ENCODE results near the gene ACRBP.

ACRBP gene

DNA sequence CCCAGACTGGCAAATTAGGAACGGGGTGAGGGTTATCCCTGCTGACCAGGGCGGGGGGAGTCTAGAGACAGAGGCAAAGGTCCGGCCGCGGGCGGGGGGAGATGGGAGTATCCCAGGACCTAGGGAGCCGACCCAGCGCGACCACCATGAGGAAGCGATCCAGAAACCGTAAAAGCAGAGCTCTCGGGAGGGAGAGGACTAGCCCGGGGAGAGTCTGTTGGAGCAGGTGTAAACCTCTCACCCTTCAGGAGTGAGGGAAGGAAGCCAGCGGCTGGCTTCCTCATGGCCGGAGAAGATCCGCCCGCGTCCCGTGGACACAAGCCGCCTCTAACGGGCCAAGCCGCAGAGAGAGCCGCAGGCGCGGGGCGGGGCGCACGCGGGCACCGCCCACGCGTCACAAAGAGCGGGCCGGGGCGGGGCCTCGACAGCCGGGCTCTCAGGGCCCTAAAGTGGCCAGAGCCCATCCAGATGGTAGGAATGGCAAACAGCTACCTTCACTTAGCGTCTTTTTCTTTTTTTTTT, at the start of gene ACRBP:
Gene ACRBP, minus strand, starts transcription at position 350 of the 522 bp plus-strand sequence. Its CDS starts 66 bp downstream, at position 284.
- peak; percentile 68 for DNase-seq (ENCODE audit: low spot score)

DNA sequence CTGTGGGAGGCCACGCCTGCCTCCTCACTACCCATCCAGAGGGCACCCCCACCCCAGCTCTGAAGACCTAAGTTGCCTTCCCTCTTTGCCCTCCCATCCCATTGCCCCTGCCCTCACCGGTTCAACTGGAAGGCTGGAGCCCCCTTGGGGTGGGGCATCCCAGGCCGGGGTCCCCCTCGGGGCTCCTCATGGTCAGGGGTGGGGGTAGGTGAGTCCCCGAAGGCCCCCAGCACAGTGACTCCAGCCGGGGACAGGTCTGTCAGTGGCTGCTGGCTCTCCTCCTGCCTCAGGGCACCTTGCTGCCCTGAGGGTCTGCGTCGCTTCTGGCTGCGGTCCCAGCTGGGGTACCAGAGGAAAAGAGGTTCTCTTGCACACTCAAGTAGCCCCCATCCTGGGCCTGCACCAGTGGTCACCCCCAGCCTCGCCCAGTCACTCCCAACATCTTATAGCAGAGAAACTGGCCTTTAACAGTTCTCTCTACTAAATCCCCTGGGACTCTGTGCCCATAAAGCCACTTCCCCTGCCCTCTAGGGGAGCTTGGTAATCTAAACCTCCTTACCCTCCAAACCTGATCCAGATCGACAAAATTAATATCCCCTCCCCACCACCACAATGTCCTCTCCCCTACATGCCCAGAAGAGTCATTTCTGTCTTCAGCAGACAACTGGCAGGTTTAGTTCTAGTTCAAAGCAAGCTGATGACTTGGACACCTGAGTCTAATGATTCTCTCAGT, 48.2 kb upstream of the ACRBP start:
- no peak for DNase-seq (ENCODE audit: low spot score)

DNA sequence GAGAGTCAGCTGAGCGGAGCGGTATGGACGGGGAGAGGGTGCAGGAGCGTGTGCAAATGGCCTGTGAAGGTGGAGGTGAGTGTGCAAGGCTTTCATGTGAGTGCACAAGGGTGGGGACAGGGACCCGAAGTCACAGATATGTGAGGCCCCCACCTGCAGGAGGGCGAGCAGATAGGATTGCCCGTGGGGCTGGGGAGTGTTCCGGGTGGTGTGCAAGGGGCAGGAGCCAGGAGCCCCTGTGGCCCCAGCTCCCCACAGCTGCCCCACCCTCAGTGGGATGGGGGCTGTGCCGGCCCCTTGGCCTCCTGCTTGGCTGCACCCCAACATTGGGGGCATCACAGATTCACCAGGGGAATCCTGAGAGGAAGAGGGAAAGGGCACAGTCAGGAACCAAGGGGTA, 47.5 kb upstream of the ACRBP start:
- no peak for DNase-seq (ENCODE audit: low spot score)

DNA sequence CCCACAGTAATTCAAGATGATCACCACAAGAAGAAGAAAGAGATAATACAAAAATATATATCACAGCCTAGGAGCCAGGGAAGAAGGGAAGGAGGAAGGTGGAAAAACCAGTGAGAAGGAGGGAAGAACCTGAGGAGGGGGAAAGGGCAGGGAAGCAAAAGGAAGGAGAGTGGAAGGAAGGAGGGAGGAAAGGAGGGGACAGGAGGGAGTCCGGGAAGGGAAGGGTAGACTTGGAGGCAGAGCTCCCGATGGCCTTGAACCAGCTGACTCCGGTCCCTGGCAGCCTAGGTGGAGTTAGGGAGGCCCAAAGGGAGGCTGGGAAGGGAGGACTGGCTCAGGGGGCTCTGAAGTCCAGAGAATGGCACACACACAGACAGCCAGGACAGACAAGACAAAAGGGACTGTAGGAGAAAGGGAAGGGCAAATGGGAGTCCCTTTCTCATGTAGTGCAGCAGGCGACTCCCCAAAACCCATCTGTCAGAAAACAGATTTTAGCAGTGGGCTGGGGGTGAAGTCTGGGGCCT, 46.7 kb upstream of the ACRBP start:
- DNase-seq (ENCODE audit: low spot score), result no peak

DNA sequence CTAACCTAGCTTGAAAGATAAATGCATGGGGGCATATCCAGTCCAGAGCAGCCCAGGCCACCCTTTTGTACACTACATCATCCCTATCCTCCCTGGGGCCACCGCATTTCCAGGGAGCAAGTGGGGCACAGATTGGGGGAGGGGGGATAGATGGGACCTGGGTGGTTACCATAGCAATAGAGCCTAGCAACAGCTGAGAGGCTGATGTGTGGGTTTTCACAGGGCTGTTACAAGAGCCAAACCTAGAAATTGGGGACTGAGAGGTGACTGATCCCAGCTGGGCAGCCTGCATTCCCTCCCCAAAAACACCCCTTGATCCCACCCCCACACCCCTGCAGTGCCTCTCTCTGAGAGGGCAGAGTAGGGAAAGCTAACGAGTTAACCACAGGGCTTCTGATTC, 45.7 kb upstream of the ACRBP start:
- no peak for DNase-seq (ENCODE audit: low spot score)

DNA sequence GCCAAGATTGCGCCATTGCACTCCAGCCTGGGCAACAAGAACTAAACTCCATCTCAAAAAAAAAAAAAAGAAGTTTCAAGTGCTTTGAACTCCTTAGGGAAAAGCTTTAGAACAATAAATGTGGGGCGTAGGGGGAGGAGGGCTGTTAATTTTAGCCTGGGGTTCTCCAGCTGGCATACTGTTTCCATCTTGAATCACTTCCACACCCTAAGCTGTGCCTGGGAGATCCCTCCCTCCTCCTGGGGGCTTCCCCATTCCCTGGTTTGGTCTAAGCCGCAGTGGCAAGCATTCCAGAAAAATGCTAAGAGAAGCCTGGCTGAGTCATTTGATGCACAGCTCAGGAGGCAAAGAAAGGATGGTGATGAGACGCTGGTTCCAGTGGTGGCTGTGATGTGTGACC, 44.2 kb upstream of the ACRBP start:
- peak; percentile 44 for DNase-seq (ENCODE audit: low spot score)

DNA sequence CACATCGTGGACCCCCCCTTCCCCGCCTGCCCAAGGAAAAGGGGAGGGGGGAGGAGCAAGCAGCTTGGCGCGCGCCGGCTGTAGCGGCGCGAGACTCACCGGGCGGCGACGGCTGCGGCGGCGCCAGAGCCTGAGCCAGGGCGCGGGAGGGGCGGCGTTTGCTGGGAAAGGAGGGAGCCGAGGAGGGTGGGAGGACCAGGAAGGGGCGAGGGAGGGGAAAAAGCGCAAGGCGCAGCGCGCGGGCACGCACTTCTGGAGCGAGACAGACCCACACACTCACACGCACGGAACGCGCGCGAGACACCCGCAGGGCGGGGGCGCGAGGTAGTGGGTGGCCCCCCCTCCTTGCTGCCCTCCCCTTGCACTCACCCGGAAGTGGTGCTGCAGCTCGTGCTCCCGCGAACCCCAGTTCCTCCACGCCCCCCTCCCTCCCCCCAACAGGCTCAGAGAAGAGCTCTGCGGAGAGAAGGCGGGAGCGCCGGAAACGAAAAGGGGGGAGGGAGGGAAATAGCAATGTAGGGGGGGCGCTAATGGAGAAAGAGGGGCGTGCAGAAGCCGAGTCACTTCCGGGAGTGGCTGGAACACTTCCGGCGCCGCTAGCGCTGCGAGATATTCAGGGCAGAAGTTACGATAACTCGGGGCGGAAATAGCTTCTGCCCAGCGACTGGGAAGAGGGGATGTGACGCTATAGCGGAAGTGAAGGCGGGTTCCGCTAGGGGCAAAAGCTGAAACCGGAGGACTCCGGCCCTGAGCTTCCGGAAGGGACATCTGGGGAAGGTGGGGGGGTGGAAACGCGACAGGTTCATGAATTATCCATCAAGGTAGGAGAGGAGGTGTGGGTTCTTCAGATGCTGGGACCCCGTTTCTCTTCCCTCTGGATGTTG, 42.0 kb upstream of the ACRBP start, which contains the start of gene ZNF384:
Gene ZNF384, minus strand, starts transcription at position 377 of the 884 bp plus-strand sequence. CDS start 9,855 bp downstream, outside the sequence.
- peak; percentile 98 for DNase-seq (ENCODE audit: low spot score)

DNA sequence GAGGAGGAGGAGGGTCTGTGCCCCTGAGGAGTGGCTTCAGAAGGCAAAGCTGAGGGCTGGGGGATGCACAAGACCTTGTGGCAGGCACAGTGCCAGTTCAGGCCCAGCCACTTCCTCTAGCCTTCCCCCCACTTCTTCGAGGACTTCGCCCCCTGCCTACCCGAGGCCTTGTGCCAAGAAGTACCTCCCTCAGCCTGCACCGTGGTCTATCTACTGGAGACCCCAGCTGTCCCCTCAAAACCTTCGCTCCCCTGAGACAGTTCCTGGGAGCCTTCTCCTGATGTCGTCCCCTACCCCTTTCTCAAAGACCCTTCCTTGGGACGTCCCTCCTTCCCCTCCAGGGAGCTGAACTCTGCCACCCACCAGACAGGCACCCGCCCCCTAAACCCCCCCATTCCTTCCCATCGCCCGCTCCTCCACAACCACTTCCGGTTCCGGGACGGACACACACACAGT, 41.3 kb upstream of the ACRBP start:
- DNase-seq (ENCODE audit: low spot score), result no peak

DNA sequence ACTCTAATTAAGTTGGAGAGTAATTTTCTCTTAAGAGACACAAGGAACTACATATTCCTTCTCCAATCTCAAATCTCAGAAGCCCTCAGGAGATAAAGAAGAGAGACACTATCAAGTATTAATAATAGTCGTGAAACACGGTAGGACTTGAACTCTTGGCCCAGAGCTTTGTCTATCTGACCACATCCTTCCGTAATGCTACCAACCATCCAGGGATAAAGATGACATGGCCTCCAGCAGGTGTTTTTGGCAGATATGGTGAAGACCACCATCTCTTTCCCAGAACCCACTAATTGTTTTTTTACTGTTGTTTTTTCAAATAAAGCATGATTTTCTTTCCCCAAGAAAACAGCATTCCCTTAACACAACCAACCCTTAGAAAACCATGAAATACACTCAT, 38.6 kb upstream of the ACRBP start:
- no peak for DNase-seq (ENCODE audit: low spot score)

DNA sequence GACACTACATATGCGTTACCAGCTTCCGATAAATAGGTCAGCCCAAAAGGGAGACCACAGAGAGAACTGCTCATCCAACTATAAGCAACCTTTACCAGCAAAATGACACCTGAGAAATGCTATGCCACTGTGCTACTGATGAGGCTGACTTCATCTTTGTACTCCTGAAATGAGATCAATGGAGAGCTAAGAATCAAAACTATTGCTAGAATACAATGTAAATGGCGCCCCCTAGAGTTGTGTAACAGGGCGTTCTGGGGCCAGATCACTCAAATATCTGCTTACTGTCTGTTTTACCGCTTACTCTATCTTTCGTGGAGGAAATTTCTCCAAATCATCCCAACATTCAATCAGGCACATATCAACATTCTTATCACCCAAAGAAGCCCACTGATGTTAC, 37.4 kb upstream of the ACRBP start:
- no peak for DNase-seq (ENCODE audit: low spot score)

DNA sequence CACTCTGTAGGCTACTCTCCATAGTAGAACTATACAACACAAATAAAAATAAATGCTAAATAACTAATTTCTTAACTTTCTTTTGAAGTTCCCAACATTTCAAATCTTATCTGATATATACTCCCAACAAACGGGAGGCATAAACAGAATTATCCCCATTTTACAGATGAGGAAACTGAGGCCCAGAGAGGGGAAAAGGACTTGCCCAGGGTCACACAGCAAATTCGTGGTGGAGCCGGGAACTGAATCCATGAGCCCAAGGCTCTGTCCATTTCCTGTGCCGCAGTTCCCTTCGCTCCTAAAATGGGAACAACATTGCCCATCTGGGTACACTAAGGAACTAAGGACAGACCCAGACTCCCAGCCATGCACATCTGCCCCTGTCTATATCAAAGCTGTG, 29.7 kb upstream of the ACRBP start:
- DNase-seq (ENCODE audit: low spot score), result no peak

DNA sequence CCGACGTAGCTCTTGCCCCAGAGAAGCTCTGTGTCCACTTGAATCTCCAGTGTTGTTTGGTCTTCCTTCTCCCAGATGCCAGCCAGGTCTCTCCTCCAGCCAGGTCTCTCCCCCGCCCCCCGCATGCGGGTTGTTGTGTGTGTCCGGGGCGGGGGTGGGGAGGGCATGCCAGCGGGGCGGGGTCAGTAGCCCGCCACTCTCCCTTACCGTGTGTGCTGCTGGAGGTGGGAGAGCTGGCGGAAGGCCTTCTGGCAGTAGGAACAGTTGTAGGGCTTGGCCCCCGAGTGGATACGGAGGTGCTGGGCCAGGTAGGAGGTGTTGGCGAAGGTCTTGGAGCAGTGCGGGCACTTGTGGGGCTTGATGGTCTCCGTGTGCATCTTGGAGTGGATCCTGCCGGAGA, 24.9 kb upstream of the ACRBP start:
- DNase-seq (ENCODE audit: low spot score), result no peak

DNA sequence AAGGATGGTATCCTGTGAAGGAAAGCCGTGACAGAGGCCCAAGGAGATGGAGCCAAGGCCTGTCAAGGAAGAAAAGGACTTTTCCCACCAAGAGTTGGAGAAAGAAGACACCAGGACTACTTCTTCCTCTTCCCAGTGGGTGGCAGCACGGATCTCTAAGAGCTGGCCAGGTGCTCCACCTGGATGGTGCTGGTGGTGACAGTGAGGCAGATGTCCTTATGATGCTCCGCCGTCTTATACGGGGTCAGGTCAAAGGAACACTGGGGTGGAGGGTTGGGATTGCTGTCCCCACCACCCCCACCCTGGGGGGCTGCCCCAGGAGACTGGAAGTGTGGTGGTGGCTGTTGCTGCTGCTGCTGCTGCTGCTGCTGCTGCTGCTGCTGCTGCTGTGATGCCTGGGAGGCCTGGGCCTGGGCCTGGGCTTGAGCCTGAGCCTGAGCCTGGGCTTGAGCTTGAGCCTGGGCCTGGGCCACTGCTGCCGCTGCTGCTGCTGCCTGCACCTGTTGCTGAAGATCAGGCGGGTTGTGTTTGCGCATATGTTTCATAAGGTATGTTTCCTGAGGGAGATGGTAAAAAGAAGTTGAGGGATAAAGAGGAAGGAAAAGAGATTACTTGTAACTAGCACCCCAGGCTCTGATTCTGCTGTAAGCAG, 20.5 kb upstream of the ACRBP start:
- no peak for DNase-seq (ENCODE audit: low spot score)

DNA sequence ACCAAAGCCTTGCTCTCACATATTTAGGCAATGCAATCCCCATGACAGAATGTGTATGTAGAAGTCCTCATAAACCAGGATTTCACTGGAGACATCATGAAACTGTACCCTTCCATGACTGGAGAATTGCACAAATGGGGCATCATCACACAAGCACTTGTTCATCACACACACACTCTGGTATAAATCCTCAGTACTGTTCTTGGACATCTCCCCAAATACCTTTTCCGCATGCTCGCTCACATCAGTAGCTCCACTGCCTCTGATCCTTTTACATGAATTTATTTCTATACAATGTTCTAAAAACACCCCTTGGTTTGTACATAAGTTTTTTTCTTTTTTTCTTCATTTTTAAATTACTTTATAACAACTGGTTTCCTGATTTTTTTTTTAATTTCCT, 19.0 kb upstream of the ACRBP start:
- DNase-seq (ENCODE audit: low spot score), result no peak

DNA sequence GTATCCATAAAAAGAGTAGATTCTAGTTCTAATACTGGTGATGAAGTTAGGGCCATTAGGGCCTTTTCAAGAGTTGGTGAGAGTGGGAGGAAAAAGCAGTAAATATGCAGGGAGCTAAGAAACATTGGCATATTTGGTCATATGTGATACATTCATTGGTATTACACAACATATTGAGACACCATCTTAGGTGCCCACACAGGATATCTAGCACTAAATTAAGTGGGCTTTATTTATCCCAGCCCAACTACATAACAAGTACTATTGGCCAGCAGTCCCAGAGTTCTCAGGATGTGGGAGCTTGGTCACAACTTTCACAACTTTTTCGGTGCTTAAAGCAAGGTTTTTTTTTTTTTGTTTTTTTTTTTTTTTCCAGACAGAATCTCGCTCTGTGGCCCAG, 17.7 kb upstream of the ACRBP start:
- DNase-seq (ENCODE audit: low spot score), result no peak

DNA sequence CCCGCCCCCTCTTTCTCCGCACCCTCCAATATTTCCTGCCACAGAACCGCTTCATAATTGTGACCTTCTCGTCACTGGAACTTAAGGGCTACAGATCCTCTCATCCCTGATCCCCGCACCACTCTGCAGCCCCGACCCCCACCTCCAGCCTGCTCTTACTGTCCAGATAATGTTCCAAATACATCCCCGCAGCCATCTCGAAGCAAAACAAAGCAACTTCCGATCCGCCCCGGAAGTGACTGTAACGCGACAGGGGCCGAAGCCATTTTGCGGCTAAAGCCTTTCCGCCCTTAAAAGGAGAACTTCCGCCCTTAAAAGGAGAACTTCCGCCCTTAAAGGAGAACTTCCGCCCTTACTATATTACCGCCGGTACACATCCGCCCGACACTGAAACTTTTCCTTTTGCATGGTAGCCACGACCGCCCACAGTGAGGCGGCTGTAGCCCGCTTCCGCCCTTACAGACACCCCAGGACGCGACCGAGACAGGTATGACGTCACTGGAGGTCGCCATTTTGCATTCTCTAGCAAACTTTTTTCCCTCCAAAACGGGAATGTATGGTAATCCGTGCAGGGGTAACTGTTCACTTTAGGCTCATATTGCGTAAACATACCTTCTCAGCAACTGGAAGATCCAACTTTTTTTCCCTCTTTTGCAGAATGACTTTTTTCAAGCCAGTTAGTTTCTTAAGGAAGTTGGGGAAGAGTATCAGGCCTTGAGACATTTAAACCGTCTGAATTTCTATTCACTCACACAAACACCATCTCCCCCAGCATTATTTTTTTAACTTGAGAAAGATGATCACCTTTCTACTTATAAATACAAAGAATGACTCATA, 15.9 kb upstream of the ACRBP start, which contains the start of gene ING4:
Gene ING4, minus strand, starts transcription at position 214 of the 837 bp plus-strand sequence. Its CDS starts 18 bp downstream, at position 196.
- peak; percentile 99 for DNase-seq (ENCODE audit: low spot score)

DNA sequence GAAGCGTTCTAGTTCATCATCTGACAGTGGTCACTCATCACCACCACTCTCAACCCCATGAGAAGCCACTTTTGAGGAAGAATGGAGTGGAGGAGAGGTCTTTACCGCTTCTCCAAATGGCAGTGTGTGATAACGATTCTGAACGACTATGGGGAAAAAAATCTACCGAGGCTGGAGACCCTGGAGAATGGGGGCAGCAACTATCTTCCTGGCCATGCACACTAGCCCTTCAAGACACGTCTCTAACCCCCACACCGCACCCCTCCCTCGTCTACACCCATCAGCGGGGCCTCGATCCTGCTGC, 15.3 kb upstream of the ACRBP start:
- DNase-seq (ENCODE audit: low spot score), result peak; percentile 63

DNA sequence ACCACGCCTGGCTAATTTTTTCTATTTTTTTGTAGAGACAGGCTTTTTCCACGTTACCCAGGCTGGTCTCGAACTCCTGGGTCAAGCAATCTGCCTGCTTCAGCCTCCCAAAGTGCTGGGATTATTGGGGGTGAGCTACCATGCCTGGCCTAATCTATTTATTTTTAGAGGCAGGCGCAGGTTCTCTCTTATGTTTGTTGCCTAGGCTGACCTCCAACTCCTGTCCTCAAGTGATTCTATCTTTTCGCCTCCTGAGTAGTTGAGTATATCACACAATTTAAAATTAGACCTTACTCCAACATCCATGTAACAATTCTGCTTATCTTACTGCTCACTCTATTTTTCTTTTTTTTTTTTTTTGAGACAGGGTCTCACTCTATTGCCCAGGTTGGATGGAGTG, 6.8 kb upstream of the ACRBP start:
- DNase-seq (ENCODE audit: low spot score), result no peak

DNA sequence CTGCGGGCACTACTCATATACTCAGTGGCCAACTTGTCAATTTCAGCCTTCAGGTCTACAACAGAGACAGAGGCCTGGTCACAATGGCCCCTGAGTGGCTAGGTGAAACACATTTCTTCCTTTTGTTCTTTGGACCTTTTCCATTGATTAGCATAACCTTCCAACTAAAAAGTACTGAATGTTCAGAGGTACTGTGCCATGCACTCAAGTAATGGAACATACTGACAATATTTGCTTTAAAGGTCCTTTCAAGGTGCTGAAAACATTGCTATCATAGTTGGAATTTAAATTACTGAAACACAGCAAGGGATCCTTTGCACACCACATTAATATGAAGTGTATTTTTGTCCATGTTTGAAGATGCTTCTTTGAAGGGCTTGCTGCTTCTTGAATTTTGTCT, 6.1 kb upstream of the ACRBP start:
- DNase-seq (ENCODE audit: low spot score), result no peak

DNA sequence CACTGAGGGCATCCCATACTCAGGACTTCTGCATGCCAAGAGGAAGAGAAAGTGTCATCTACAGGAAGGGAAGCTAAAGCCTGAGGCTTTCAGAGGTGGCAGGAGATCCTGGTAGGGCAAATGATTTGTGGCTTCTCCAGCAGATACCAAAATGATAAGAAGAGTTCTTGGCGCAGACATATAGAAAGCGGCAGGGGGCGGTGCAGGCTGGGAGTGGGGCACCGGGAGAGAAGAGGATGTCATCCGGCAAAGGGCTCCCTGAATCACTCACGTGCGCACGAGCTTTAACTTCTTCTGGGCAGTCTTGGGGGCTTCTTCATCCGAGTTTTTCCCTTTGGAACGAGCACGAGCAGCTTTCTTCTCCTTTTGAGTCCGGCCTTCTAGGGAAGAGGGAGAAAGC, 5.2 kb upstream of the ACRBP start:
- no peak for DNase-seq (ENCODE audit: low spot score)

DNA sequence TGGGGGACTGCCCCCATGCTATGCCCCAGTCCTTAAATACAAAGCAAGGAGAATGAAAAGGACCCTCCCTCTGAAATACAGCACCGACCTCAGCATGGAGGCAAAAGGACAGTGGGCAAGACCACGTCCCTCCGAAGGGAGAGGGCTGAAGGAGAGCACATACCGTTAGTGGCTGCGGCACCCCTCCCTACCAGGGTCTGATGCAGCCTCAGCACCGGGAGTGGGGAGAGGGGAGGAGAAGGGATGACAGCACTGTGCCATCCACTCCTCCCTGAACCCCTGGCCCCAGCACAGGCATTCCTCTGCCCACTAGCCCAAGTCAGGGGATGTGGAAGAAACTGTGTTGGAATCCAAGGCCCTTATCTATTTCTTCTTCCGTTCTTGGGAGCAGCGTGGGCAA, 3.6 kb upstream of the ACRBP start:
- no peak for DNase-seq (ENCODE audit: low spot score)
